Measurements from ENCODE around the gene TNPO3. TPM values are rescaled to one million over a fixed set of nuclear protein-coding genes. Genes with fewer than 3 reads are reported as not detected.

TNPO3 gene
- total RNA-seq, 1 donor from 2014 or later = 52.3 TPM

DNA sequence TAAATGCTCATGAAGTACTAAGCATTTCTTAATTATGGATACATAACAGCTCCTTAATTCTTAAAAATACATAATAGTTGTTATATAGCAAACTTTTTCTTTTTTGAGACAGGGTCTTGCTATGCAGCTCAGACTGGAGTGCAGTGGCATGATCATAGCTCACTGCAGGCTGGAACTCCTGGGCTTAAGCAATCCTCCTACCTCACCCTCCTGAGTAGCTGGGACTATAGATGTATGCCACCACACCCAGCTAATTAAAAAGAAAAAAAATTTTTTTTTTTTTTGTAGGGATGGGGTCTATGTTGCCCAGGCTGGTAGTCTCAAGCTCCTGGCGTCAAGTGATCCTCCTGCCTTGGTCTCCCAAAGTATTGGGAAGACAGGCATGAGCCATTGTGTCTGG is 86.3 kb downstream of the TNPO3 start:
- Mint-ChIP-seq H3K9me3 (no peaks in the 10 kb centered on the region), H3K4me3 (no peak overlapping the region), H3K27ac (no peak overlapping the region), H3K27me3 (no peaks in the 10 kb centered on the region), H3K4me1 (ENCODE audit: unreplicated experiment) (no peaks in the 10 kb centered on the region), H3K36me3 (peaks cover 37% of the 10 kb centered on the region)
- TF ChIP-seq, protein P1, sequence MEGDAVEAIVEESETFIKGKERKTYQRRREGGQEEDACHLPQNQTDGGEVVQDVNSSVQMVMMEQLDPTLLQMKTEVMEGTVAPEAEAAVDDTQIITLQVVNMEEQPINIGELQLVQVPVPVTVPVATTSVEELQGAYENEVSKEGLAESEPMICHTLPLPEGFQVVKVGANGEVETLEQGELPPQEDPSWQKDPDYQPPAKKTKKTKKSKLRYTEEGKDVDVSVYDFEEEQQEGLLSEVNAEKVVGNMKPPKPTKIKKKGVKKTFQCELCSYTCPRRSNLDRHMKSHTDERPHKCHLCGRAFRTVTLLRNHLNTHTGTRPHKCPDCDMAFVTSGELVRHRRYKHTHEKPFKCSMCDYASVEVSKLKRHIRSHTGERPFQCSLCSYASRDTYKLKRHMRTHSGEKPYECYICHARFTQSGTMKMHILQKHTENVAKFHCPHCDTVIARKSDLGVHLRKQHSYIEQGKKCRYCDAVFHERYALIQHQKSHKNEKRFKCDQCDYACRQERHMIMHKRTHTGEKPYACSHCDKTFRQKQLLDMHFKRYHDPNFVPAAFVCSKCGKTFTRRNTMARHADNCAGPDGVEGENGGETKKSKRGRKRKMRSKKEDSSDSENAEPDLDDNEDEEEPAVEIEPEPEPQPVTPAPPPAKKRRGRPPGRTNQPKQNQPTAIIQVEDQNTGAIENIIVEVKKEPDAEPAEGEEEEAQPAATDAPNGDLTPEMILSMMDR (conservative IDR thresholded peaks at IDR 0.05) = no peak
- DNase-seq (ENCODE audit: extremely low spot score, unreplicated experiment) = no peak

- TF ChIP-seq, protein P1 (conservative IDR thresholded peaks at IDR 0.05) = no peak
- Mint-ChIP-seq H3K36me3 (peaks cover 54% of the 10 kb centered on the region), H3K27me3 (no peaks in the 10 kb centered on the region), H3K27ac (peak overlapping the region; percentile 87), H3K9me3 (no peaks in the 10 kb centered on the region), H3K4me3 (no peak overlapping the region), H3K4me1 (ENCODE audit: unreplicated experiment) (no peaks in the 10 kb centered on the region)
- no peak for DNase-seq (ENCODE audit: extremely low spot score, unreplicated experiment)
These were observed 91.6 kb downstream of the TNPO3 start for GRCh38 chr7:128963327-128963757.

DNA sequence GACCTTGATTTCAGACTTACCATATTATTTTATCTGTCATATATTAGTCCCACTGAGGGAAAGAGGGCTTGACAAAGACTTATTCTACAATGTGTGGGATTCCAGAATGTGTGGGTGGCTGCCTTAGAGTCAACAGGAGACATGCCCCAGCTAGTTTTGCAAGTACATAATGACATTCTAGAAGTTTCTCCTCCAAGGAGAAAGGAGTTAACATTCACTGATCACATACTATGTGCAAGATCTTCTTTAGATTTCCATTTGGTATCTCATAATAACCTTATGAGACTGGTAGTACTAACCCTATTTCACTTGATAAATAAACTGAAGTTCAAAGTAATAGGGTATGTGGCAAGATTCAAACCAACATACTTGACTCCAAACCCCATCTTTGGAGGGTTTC is 92.0 kb downstream of the TNPO3 start:
- DNase-seq (ENCODE audit: extremely low spot score, unreplicated experiment) = no peak
- Mint-ChIP-seq H3K9me3 (no peaks in the 10 kb centered on the region), H3K27me3 (no peaks in the 10 kb centered on the region), H3K4me3 (peak overlapping the region; percentile 59), H3K4me1 (ENCODE audit: unreplicated experiment) (peaks cover under 1% of the 10 kb centered on the region), H3K27ac (peak overlapping the region; percentile 87), H3K36me3 (peaks cover 55% of the 10 kb centered on the region)
- TF ChIP-seq, protein P1 (conservative IDR thresholded peaks at IDR 0.05) = no peak

- H3K4me3 Mint-ChIP-seq = no peak overlapping the region
- H3K27ac Mint-ChIP-seq = peak overlapping the region; percentile 61
- H3K9me3 Mint-ChIP-seq = no peaks in the 10 kb centered on the region
- H3K36me3 Mint-ChIP-seq = peaks cover 60% of the 10 kb centered on the region
- no peaks in the 10 kb centered on the region for H3K27me3 Mint-ChIP-seq
- DNase-seq (ENCODE audit: extremely low spot score, unreplicated experiment) = no peak
- TF ChIP-seq, protein P1 (conservative IDR thresholded peaks at IDR 0.05) = no peak
- peaks cover 6% of the 10 kb centered on the region for H3K4me1 Mint-ChIP-seq (ENCODE audit: unreplicated experiment)
These were observed 93.8 kb downstream of the TNPO3 start for GRCh38 chr7:128961030-128961659.

GRCh38 chr7:128959296-128959695 is 95.6 kb downstream of the TNPO3 start:
- Mint-ChIP-seq H3K36me3 (peaks cover 46% of the 10 kb centered on the region), H3K27me3 (no peaks in the 10 kb centered on the region), H3K27ac (no peak overlapping the region), H3K9me3 (no peaks in the 10 kb centered on the region), H3K4me3 (no peak overlapping the region), H3K4me1 (ENCODE audit: unreplicated experiment) (peaks cover 6% of the 10 kb centered on the region)
- no peak for DNase-seq (ENCODE audit: extremely low spot score, unreplicated experiment)
- TF ChIP-seq, protein P1 (conservative IDR thresholded peaks at IDR 0.05) = no peak
